Panc1 (cell line): ENCODE results near the gene SLC48A1.
A peak's percentile ranks its signal among the peaks of the same experiment; 100 is the strongest.

Experiments used
- CTCF ChIP-seq: fragments of 450-650 bp; IDR thresholded peaks from 2 replicates; pipeline ENCODE4 v1.5.1; 2017; ENCODE audit warnings: mild to moderate bottlenecking
- POLR2AphosphoS5 ChIP-seq: IDR thresholded peaks from 2 replicates; pipeline ENCODE4 v1.6.1; 2012; ENCODE audit warnings: mild to moderate bottlenecking, low read depth, low read length, moderate library complexity
- REST ChIP-seq, 2 experiments: IDR thresholded peaks; 2 replicates each; pipeline ENCODE4 v1.6.1; 2011 to 2012; ENCODE audit warnings: low read depth in 2 of 2, control low read depth in 1 of 2, low read length in 1 of 2, mild to moderate bottlenecking in 1 of 2, moderate library complexity in 1 of 2; ENCODE audit not compliant: insufficient read depth in 1 of 2
- SIN3A ChIP-seq: IDR thresholded peaks from 2 replicates; pipeline ENCODE4 v1.6.1; 2012; ENCODE audit warnings: low read depth, mild to moderate bottlenecking, low read length, moderate library complexity, borderline replicate concordance; ENCODE audit not compliant: insufficient read depth
- TCF7L2 ChIP-seq: IDR thresholded peaks from 2 replicates; pipeline ENCODE4 v1.6.1; 2011; ENCODE audit warnings: mild to moderate bottlenecking, low read depth, low read length, inconsistent platforms

- peak; percentile 26; the same call in 1 of the 2 replicates for TF ChIP-seq CTCF
- TF ChIP-seq POLR2AphosphoS5: no peak; the same call in 1 of the 2 replicates
- no peak for TF ChIP-seq SIN3A
- no peak for TF ChIP-seq REST (IDR thresholded peaks at IDR 0.05; ENCODE audit: insufficient read depth in 1 of 2, low read depth in 2 of 2, low read length in 1 of 2)
- no peak for TF ChIP-seq TCF7L2
These were observed 44.4 kb downstream of the SLC48A1 start for GRCh38 chr12:47817272-47818006.
